HG02885 (cell line): ENCODE data around the gene AGAP1.

Source experiments
- ATAC-seq: cut with Tn5 transposase; IDR thresholded peaks from one replicate; pipeline ENCODE4 v1.9.1; 2021; ENCODE audit warnings: mild to moderate bottlenecking; ENCODE audit not compliant: unreplicated experiment, poor library complexity

AGAP1 gene

GRCh38 chr2:235669983-235670962 is 176.4 kb downstream of the AGAP1 start:
- no peak for ATAC-seq

- ATAC-seq, result no peak
These were observed 177.3 kb downstream of the AGAP1 start for GRCh38 chr2:235670974-235671787.

GRCh38 chr2:235672720-235673119 is 178.9 kb downstream of the AGAP1 start:
- no peak for ATAC-seq

GRCh38 chr2:235674146-235674545 is 180.3 kb downstream of the AGAP1 start:
- no peak for ATAC-seq

GRCh38 chr2:235674812-235675211 is 181.0 kb downstream of the AGAP1 start:
- no peak for ATAC-seq

- ATAC-seq, result no peak
These were observed 182.1 kb downstream of the AGAP1 start for GRCh38 chr2:235675678-235676535.

- no peak for ATAC-seq
These were observed 182.6 kb downstream of the AGAP1 start for GRCh38 chr2:235676536-235676799.

- no peak for ATAC-seq
These were observed 183.5 kb downstream of the AGAP1 start for GRCh38 chr2:235677276-235677788.

GRCh38 chr2:235677937-235678336 is 184.1 kb downstream of the AGAP1 start:
- ATAC-seq, result no peak

GRCh38 chr2:235678712-235679111 is 184.9 kb downstream of the AGAP1 start:
- no peak for ATAC-seq

GRCh38 chr2:235679471-235679870 is 185.6 kb downstream of the AGAP1 start:
- no peak for ATAC-seq

- no peak for ATAC-seq
These were observed 191.3 kb downstream of the AGAP1 start for GRCh38 chr2:235685024-235685721.

GRCh38 chr2:235688511-235689426 is 194.9 kb downstream of the AGAP1 start:
- no peak for ATAC-seq

GRCh38 chr2:235689427-235689853 is 195.6 kb downstream of the AGAP1 start:
- ATAC-seq, result no peak

- no peak for ATAC-seq
These were observed 196.4 kb downstream of the AGAP1 start for GRCh38 chr2:235690082-235690808.

- ATAC-seq, result no peak
These were observed 197.1 kb downstream of the AGAP1 start for GRCh38 chr2:235690809-235691450.

- no peak for ATAC-seq
These were observed 198.2 kb downstream of the AGAP1 start for GRCh38 chr2:235692076-235692475.
